ENCODE measurements around the gene PHF2.

Gene PHF2

DNA sequence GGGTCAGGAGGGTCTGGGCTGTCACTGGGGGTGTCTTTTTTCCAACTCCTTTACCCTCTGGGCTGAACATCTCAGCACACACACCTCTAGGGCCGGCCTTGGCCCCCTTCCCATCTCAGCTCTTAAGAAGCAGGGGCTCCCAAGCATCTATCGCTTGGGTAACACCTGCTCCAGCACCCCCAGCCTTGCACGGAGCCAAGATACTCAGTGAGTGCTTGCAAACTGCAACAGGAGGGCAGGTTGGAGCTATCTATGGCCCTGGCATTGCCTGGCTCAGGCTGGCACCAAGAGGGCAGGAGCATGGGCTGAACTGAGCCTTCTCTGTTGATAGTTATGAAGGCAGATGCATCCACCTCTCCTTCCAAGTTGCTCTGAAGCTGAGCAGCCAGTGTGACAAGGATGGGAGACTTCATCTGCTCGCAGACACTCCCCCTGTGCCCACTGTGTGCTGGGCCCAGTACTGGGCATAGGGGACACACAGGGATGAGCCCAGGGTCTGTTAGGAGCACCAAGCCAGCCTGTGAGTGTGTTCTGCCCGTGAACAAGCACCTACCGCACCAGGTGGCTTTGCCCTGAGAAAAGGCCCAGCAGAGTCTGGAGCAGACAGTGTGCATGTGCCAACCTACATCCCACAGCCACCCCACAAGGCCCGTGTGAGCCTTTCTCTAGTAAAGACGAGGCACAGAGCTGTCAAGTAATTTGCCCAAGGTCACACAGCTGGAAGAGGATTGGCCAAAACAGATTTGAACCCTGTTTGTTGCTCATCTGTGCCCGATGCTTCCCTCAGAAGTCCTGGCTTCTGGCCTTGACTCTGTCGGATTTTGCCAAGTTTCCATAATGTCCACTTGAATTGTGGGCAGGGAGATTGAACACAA lies 58.2 kb downstream of the PHF2 start:
- peak; percentile 37 for DNase-seq

DNA sequence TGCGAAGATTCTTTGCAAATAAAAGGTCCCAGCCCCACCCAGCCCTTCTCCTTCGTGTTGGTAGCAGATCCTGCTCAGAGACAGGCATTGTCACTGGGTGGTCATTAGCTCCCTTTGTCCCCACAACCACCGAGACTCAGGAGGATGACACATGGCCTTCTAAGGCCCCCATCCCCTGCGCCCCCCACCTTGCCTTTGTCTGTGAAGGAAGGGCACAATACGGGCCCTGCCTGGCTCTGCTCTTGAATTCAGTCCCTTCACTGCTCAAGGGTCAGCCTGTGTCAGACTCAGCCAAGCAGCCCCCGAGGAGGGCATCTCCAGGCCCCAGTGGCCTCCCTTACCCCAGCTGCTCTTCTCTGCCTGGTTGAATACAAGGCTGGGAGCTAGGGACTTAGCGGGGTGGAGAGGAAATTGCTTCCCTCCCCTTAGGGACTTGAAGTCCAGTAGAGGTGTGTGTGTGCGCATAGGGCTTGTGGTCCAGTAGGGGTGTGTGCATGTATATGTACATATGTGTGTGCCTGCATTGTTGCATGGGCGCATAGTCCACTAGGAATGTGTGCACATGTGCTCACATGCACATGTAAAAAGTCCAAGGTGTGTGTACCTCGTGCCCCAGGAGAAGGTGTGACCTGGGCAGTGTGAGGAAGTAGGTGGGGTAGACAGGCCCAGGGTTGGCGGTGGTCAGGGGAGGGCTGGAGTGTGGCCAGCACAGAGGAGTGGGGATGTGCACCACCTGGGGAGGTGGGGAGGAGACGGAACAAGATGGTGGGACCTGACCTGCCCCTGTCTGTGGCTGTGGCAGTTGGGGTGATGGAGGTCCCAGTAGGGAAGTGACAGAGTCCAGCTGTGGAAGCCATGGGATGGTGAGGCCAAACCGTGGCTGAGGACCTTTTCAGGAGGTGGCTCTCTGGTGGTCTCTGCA lies 59.1 kb downstream of the PHF2 start:
- DNase-seq: peak; percentile 35

DNA sequence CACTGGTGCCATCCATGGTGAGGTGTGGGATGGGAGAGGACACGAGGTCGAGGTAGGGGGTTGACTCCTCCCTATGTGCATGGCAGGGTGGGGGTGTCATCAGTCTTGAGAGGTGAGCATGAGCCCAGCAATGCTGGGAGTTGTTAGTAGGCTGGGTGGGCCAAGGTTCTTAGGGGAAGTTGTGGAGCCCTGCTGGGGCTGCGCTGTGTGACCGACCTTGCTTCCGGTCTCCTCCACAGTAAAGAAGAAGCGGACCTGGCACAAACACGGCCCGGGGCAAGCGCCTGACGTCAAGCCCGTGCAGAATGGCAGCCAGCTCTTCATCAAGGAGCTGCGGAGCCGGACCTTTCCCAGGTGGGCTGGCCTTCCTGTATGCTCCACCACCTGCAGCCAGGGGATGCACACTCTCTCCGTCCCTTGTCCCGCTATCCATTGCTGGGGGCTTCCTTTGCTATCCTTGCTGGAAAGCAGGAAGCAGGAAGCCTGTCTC lies 59.8 kb downstream of the PHF2 start:
- no peak for DNase-seq

DNA sequence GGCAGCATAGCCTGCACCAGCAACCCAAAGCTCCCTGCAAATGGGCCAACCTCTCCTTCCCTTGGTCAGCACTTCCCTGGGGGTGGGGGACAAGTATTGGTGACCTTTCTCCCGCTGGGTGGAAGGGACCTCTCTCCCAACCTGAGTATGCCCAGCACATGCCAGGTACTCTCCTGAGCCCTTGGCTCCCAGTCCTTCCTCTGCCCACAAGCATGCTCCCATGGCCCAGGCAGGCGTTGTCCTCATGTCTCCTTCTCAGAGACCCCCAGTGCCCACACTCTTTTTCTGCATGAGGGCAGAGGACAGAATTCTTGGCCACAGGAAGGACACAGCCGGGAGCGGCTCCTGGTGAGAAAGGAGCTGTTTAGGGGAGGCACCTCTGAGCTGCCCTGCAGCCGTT lies 60.3 kb downstream of the PHF2 start:
- peak; percentile 46 for DNase-seq

DNA sequence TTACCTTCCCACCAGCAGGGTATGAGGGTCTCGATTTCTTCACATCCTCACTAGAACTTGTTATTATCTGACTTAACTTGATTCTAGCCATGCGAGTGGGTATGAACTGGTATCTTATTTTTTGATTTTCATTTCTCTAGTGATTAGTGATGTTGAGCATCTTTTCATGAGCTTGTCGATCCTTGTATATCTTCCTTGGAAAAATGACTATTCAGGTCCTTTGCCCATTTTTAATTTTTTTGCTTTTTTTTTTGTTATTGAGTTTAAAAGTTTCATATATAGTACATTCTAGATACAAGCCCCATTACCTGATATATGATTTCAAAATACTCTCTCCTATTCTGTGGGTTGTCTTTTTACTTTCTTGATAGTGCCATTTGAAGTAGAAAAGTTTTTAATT lies 61.5 kb downstream of the PHF2 start:
- no peak for DNase-seq

DNA sequence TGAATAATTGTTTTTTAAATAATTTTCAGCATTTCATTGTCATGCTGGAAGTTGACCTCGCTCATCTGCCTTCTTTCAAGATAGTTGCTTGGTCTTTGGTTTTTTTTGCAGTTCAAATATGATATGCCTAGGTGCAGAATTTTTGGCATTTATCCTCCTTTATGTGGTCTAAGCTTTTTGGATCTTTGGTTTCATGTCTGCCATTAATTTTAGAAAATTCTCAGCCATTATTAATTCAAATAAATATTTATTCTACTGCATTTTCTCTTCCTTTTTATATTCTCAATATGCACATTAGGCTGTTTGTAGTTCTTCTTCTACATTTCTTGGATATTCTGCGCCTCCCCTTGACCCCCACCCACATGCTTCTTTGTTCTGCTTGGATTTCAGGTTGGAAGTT lies 63.6 kb downstream of the PHF2 start:
- no peak for DNase-seq

DNA sequence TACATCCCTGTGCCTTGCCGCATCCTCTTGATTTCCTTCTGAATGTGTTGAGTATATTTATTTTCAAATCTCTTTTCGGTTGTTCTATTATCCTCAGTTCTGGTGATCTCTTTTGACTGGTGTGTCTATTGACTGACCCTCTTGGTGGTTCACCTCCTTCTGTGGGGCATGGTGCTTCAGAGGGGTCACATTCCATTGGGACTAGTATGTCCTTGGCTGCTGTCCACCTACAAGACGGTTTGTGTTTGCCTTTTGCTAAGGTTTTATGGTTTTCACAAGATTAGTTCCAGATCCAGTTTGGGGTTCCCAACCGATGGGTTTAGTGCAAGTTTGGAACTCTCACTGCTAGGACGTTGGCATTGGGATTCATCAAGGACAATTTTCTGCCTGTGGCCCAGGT lies 66.6 kb downstream of the PHF2 start:
- no peak for DNase-seq

DNA sequence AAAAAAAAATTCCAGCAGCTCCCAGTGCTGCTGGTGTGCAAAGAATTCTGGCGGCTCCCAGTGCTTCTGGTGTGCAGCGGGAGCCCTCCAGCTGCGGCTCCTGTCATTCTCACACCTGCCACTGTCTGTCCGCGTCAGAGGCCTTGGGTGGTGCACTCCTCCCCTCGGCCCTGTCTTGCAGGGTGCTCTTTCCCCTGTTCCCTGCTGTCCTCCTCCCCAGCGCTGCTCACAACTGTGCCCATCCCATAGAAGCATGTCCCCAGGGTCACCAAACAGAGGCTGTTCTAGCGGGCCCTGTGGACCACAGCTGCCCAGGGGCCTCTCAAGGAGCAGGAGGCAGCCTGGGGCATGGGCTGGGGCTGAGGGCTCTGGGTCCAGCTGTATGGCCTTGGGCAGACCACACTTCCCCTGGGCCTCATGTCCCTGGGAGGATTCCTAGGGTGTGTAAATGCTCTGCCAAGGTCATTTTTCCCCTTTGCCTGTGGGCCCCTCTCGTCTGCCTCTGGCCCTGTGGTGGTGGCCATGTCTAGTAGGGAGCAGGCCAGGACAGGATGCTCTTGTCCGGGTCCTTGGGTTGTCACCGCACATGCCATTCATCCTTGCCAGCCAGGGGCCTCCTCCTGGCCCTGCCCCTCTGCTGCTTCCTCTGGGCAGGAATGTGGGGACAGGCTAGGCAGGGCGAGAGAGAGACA lies 68.2 kb downstream of the PHF2 start:
- peak; percentile 41 for DNase-seq

DNA sequence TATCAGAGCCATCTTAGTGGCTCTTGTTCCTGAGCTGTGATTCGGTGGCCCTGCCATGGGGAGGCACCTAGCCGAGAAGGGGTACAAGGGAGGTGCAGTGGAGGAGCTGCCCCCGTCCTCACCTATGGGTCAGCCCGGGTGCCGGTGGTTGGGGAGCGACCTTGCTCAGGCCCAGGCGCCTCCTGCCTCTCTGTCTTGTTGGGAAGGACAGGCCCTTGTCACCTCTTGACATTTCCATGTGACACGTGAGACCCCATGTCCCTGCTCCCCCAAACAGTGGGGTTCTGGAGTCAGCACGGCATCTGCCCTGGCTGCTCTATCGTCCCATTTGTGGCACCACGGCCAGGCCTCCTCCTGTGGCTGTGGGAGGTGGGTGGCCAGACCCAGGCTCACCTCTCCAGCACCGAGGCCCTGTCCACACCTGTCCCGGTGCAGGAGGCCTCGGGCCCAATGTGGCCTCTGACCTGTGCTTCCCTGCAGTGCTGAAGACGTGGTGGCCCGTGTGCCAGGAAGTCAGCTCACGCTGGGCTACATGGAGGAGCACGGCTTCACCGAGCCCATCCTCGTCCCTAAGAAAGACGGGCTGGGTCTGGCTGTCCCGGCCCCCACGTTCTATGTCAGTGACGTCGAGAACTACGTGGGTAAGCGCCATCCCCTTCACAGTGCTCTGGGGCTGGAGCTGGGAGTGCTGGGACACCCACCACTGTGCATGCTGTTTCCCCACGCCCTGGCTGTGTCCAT lies 68.9 kb downstream of the PHF2 start:
- DNase-seq: peak; percentile 45

DNA sequence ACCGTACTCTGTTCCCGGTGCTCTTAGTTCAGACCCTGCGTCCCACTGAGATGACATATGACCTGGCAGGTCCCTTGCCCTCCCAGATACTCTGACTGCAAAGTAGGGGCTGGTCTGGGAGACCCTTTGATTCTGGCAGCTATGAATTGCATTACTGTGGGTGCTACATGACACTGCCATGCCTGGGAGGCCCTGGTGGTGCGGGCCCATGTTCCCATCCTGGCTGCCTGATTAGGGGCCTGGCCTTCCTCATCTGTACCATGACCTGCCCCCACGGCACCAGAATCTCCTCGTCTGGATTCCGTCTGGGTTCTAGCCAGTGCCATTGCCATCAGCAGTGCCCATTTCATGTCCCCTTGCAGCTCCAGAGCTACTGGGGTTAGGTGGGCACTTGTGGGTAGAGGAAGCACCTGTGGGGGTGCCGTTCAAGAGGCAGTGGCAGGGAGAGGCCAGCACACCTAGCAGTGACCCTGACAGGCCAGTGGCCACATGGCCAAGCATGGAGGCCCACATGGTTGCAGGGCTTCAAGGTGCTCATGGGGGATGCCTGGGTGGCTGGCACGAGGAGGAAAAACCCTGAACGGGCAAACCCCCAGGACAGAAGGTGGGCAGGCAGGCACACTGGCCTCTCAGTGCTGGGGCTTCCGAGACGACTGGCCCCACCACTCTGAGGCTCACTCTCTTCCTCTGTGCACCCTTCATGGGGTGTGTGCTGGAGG lies 69.7 kb downstream of the PHF2 start:
- DNase-seq: no peak

DNA sequence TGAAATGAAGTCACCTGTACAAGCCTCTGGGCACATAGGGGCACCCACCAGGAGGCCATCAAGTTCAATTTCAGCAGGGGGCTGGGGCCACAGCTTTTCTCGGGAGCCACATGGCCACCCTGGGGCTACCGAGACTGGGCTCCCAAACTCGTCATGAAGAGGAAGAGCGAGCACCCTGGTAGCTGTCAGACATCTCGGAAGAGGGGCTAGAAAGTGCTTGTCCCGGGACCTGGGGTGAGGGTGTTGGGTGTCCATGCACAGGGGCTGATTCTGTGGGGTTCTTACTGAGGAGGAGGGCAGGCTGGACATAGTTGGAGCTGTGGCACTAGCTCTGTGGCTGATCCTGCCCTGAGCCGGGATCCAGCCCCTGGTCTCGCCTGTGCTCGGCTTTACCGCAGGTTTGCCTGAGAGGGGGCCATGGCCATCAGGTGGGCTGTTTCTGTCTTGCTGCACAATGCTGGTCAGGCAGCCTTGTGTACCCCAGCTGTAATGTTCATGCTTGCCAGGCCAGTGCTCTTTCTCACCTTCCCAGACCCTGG lies 70.3 kb downstream of the PHF2 start:
- peak; percentile 46 for DNase-seq

DNA sequence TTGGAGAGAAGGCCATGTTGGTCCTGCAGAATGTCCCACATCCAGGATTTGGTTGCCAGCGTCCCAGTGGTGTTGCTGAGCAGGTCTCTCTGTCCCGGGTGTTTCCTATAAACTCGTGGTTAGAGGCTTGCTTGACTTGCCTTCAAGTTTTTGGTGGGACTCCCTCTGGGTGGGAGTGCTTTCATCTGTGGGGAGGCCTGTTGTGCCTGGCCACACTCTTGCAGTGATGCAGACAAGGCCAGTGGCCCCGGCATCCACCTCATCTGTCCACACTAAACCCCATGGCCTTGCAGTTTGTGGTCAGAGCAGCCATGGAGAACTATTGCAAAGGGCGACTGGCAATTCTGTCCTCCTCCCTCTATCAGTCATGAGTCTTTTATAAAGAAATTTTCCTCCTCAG lies 71.8 kb downstream of the PHF2 start:
- no peak for DNase-seq

DNA sequence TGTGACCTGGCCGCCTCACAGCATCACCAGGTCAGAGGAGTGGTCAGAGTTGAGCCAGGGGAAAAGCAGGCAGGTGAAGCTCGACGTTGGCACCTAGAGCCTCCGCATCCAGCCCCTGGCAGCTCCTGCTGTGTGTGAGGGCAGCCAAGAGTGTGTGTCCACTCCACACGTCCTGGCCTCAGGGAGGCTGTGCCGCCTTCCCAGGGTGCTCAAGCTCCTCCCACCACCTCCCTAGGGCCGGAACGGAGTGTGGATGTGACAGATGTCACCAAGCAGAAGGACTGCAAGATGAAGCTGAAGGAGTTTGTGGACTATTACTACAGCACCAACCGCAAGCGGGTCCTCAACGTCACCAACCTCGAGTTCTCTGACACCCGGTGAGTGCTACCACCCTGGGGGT lies 72.5 kb downstream of the PHF2 start:
- peak; percentile 45 for DNase-seq

DNA sequence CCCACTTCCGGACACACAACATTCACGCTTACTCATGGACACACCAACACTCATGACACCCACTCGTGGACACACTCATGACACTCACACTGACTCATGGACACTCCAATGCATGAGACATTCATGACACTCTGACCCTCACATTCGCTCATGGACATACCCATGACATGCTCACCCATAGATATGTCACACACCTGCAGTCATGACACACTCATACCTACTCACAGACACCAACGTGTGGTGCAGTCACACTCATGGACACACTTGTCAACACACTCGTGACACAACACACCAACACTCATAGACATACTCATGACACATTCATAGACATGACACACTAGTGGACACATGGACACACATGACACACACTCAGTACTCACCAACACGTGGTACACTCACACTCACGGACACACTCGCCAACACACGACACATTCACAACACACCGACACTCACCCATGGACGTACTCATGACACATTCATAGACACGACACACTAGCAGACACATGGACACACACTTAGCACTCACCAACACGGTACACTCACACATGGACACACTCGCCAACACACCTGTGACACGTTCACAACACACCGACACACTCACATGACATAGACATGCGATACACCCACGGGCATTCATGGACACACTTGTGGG lies 73.4 kb downstream of the PHF2 start:
- DNase-seq: peak; percentile 33

DNA sequence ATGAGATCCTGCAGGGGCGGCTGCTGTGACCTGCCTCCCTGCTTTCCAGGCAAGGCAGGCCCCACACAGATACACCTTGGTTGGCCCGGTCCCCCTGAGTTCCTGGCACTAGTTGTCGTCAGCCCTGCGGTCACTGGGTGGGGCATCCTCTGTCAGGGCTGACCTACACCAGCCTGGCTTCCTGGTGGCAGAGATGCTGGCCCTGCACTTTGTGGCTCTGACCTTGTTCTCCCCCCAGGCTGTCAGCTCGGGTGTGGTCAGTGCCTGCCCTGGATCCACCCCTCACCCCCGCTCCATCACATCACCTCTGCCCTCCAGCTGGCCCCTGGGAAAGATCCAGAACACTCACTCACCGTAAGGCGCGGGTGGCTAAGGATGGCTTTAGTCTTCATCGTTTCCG lies 74.1 kb downstream of the PHF2 start:
- DNase-seq: no peak

DNA sequence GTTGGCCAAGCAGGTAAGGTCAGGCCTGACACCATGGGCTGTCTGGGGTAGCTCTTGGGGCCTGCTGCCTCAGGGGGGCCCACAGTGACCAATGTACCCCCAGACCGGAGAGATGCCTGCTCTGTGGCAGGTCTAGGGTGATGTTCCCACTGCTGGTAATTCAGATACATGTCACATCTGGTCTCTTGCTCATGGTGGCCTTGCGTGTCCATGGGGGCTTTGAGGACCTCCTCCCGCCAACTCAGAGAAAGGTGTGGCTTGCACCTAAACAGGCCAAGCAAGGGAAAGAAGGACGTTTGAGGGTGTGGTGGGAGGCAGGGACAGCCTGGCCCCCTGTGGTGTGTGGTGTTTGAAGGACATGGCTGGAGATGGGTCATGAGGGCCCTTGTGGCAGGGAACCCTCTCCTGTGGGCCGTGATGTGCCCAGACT lies 75.2 kb downstream of the PHF2 start:
- DNase-seq: no peak

DNA sequence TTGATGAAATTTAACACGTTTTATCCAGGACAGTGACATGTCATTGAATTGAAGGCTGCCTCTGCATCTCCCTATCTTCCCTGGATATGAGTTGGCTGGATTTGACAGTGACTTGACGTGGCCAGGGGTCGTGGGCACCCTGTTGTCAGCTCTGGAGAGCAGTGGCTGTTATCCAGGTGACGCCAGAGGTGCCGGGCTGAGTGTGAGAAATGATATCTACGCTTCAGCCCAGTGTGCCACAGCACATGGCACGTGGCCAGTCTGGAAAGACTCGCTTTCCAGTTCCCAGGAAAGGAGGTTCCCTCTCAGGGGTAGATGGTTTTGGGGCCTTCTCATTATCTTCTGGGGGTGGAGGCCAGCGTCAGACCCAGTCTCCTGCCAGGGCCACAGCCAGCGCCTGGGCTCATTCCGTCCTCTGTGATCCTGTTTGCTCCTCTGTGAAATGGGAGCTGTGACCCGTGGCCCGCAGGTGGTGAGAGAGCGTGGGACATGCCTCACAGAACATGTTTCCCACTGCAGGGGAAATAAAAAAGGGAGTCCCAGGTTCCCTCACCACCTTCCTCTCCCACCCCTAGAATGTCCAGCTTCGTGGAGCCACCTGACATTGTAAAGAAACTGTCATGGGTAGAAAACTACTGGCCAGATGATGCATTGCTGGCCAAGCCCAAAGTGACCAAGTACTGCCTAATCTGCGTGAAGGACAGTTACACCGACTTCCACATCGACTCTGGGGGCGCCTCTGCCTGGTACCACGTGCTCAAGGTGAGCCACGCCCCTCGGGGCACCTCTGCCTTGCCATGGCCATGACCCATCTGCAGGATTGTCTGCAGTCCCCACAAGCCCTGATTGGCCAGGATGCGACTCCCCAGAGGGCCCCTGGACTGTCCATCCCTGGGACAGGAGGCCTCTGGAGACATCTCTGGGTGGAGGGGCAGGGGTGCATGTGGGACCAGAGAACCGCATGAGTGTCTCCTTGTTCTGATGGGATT lies 76.5 kb downstream of the PHF2 start:
- no peak for DNase-seq

DNA sequence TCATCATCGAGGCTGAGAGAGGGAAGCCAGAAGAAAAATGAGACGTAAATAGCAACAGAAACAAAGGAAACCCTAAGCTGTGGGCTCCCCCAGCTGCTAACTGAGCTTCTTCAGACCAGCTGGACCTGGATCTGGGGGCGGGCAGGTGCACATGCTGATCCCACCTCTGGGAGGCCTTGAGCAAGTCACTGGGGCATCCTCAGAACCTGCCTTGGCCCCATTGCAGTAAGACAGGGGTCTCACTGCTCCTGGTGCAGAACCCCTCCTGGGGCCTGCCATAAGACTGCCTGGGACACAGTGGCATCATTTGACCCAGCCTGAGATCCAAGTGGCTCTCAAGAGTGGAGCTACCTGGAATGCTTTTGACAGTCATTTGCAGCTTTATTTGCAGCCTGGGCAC lies 77.4 kb downstream of the PHF2 start:
- DNase-seq: no peak

DNA sequence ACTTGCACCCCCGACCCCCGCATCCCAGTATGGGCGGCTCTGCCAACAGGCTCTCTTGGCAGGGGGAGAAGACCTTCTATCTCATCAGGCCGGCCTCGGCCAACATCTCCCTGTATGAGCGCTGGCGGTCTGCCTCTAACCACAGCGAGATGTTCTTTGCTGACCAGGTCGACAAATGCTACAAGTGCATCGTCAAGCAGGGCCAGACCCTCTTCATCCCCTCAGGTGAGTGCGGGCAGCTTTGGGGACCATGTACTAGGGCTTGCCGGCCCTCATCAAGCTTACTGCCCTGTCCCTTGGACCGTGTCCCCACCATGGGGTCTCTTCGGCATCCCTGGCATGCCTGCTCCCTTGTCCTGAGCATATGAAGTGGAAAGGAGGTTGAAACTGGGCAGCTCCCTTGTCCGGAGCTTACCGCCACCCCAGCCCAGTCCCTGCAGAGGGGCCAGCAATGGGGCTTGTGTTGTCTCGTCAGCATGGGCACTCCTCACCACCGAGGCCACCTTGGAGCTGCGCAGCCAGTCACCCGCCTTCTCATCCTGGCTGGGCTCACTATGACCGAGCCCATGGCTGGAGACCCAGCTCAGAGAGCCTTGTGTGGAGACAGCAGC lies 78.1 kb downstream of the PHF2 start:
- DNase-seq: no peak

Measured in activated CD8-positive, alpha-beta memory T cell treated with anti-CD3 and anti-CD28 coated beads for 24 hours (primary cell).